Middle frontal gyrus (tissue), 1 donor: ENCODE measurements around the gene GBX1.
A peak's percentile ranks its signal among the peaks of the same experiment; 100 is the strongest.

Experiments
- DNase-seq: peaks from one replicate; pipeline ENCODE4 v3.0.0-alpha.2; 2015; ENCODE audit warnings: low spot score; ENCODE audit errors: extremely low spot score

GBX1 gene

GRCh38 chr7:151128144-151128543 lies 39.4 kb downstream of the GBX1 start:
- no peak for DNase-seq

- no peak for DNase-seq
These were observed 40.9 kb downstream of the GBX1 start for GRCh38 chr7:151126491-151127137.

- no peak for DNase-seq
These were observed 41.5 kb downstream of the GBX1 start for GRCh38 chr7:151125846-151126481.

- DNase-seq = no peak
These were observed 42.0 kb downstream of the GBX1 start for GRCh38 chr7:151125470-151125845.

GRCh38 chr7:151124899-151125399 lies 42.5 kb downstream of the GBX1 start:
- DNase-seq = no peak

GRCh38 chr7:151124481-151124880 lies 43.0 kb downstream of the GBX1 start:
- DNase-seq = no peak

DNA sequence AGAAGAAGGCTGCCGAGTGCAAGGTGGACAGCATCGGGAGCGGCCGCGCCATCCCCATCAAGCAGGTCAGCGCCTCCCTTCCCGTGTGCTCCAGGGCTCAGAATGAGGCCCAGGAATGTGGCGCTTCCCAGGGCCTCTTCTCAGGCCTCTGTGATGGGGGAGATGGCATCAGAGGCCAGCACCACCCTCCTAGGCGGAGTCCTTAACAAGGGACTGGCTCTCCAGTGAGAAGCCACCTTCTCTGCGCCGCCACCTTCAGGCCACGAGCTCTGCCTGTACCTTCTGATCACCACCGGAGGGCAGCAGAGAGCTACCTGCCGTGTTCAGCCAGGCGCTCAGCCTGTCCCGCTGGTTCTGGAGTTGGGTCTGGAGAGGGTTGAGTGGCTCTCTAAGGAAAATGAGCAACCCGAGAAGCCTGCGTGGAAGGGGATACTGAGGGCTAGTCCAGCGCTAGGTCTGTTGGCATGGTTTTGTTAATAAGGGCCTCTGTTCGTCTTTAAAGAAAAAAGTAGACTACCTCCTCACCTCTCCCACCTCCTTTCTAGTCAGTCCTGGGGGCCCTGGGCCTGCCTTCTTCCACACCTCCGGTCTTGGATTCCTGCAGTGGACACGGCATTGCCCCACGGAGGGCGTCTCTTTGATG lies 43.6 kb downstream of the GBX1 start:
- peak; percentile 84 for DNase-seq

DNA sequence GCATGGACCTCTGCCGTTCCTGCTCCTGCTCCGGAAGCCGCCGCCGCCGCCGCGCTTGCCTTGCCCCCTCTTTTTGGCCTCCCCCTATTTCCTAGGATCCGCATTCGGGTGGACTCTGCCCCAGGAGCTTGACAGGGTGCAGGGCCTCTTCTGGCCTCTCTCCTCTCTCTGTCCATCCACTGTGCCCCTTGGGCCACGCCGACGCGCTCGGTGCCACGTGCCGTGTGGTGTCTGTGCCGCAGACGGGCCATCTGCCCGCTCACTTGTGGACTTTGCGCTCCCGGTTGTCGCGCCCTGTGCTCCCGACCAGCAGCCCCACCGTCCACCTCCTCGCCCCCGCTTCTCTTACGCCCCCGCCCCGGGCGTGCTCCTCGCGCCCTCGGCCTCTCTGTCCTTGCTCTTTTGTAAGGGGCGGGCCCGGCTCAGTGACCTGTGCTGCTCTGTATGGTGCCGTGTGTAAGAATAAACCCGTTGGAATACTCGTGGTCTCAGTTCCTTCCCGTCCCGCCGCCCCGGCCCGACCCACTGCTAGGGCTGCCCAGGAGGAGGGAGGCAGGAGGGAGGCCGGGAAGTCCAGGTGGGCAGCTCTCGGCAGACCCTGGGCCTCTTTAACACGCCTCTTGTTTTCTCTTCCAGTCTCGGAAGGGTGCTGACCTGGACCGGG lies 44.2 kb downstream of the GBX1 start:
- no peak for DNase-seq

- DNase-seq = no peak
These were observed 44.7 kb downstream of the GBX1 start for GRCh38 chr7:151122796-151123157.

- no peak for DNase-seq
These were observed 45.2 kb downstream of the GBX1 start for GRCh38 chr7:151122276-151122675.

GRCh38 chr7:151121380-151122170 lies 45.9 kb downstream of the GBX1 start:
- no peak for DNase-seq

DNA sequence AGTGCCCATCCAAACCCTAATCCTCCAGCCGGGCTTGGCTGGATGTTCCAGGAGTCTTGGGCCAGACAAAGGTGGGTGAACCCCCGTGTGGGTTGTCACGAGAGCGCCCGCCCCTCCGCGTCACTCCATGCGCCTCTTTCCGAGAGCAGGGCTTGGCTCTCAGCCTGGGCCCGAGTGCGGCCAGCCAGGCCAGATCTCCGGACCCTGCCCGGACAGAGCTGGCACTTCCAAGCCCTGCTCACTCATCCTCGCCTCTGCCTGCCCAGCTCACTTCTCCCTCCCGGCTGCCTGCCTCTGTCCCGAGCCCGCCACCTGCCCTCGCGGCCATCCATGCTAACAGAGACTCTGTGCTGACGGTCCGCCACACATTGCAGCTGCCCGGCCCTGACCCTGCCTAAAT lies 46.6 kb downstream of the GBX1 start:
- DNase-seq = no peak

GRCh38 chr7:151119902-151120301 lies 47.6 kb downstream of the GBX1 start:
- peak; percentile 47 for DNase-seq

GRCh38 chr7:151119055-151119415 lies 48.5 kb downstream of the GBX1 start:
- no peak for DNase-seq

DNA sequence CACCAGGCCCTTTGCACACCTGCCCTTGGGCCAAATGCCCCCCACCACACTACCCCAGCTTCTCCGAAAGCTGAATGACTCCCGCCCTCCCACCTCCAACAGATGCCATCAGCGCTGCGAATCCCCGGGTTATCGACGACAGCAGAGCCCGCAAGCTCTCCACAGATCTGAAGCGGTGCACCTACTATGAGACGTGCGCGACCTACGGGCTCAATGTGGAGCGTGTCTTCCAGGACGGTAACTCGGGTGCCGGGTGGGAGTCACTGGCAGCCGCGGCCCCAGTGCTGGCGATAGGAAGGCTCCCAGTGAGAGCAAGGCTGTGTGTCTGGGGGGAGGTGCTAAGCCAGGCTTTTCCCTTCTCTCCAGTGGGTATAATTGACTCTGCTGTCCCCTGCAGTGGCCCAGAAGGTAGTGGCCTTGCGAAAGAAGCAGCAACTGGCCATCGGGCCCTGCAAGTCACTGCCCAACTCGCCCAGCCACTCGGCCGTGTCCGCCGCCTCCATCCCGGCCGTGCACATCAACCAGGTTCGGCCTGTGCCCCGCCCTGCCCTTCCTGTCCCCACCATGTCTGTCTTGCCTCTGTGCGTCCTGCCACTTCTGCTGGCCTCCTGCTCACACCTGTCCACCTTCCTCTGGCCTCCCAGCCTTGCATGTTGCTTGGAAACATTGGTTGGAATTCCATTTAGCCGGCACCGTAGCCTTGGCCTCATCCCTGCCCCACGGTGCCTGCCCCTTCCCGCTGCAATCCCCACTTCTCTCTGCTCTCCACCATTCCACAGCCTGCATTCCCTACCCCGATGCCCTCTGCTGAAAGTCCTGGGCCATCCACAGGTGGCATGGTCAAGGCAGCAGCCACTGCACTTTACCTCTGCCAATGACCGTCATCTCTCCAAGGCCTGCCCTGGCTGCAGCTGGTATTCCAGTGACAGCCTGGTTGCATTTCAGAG lies 49.1 kb downstream of the GBX1 start:
- no peak for DNase-seq

DNA sequence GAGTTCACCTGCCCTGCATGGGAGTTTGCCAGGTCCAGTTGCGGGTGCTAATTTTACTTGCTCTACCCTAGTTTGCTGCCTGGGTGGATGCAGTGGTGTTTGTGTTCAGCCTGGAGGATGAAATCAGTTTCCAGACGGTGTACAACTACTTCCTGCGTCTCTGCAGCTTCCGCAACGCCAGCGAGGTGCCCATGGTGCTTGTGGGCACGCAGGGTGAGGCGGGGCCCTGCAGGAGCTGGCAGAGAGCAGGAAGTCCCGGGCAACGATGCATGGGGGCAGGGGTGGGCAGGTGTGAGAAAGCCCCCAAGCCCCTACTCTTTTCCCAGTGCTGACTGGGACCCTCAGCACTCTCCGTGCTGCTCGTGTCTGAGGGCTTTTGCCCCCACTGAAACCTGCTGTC lies 49.9 kb downstream of the GBX1 start:
- no peak for DNase-seq

- DNase-seq = no peak
These were observed 50.7 kb downstream of the GBX1 start for GRCh38 chr7:151116603-151117440.

DNA sequence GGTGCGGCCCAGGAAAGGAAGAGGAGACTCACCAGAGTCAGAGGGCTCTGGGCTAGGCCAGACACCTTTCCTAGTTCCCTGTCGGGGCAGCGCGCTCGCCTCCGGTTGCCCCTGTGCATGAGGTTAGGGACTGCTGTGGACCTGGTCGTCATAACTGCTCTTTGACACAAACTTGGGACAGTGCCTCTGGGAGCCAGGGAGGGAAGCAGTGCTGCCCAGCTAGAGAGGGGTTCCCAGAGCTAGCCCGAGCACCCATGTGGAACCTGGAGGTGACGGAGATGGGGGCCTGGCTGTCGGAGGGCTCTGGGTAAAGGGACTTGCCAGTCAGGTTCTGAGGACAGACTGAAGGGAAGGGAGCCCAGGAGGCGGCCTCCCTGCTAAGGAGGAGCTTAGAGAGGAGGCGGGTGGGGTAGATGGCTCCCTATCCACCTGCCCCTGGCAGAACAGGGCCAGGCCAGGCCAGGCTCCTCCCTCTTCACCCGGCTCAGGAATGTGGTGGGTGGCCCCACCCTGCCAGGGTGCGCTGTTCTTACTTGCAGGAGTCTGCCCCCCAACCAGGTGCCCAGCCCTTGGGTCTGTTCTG lies 51.6 kb downstream of the GBX1 start:
- no peak for DNase-seq
